Measurements from ENCODE around the gene VMO1.

GRCh38 chr17:4735876-4736651 is 50.1 kb downstream of the VMO1 start:
- TF ChIP-seq, protein P1, sequence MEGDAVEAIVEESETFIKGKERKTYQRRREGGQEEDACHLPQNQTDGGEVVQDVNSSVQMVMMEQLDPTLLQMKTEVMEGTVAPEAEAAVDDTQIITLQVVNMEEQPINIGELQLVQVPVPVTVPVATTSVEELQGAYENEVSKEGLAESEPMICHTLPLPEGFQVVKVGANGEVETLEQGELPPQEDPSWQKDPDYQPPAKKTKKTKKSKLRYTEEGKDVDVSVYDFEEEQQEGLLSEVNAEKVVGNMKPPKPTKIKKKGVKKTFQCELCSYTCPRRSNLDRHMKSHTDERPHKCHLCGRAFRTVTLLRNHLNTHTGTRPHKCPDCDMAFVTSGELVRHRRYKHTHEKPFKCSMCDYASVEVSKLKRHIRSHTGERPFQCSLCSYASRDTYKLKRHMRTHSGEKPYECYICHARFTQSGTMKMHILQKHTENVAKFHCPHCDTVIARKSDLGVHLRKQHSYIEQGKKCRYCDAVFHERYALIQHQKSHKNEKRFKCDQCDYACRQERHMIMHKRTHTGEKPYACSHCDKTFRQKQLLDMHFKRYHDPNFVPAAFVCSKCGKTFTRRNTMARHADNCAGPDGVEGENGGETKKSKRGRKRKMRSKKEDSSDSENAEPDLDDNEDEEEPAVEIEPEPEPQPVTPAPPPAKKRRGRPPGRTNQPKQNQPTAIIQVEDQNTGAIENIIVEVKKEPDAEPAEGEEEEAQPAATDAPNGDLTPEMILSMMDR (optimal IDR thresholded peaks at IDR 0.05 in 1 of 3, IDR thresholded peaks at IDR 0.05 in 1 of 3, conservative IDR thresholded peaks at IDR 0.05 in 1 of 3; ENCODE audit: extremely low read depth in 1 of 3, insufficient read depth in 2 of 3, low read length in 3 of 3), result no peak
- no peak for TF ChIP-seq EZH2 (IDR thresholded peaks at IDR 0.05; ENCODE audit: low read length)

Data from keratinocyte (primary cell).